ENCODE measurements around the gene HEXIM1. TPM values are rescaled to one million over a fixed set of nuclear protein-coding genes. Genes with fewer than 3 reads are reported as not detected.

Gene HEXIM1, protein sequence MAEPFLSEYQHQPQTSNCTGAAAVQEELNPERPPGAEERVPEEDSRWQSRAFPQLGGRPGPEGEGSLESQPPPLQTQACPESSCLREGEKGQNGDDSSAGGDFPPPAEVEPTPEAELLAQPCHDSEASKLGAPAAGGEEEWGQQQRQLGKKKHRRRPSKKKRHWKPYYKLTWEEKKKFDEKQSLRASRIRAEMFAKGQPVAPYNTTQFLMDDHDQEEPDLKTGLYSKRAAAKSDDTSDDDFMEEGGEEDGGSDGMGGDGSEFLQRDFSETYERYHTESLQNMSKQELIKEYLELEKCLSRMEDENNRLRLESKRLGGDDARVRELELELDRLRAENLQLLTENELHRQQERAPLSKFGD
- total RNA-seq: 15.6 and 19.3 TPM in 2 replicates

DNA sequence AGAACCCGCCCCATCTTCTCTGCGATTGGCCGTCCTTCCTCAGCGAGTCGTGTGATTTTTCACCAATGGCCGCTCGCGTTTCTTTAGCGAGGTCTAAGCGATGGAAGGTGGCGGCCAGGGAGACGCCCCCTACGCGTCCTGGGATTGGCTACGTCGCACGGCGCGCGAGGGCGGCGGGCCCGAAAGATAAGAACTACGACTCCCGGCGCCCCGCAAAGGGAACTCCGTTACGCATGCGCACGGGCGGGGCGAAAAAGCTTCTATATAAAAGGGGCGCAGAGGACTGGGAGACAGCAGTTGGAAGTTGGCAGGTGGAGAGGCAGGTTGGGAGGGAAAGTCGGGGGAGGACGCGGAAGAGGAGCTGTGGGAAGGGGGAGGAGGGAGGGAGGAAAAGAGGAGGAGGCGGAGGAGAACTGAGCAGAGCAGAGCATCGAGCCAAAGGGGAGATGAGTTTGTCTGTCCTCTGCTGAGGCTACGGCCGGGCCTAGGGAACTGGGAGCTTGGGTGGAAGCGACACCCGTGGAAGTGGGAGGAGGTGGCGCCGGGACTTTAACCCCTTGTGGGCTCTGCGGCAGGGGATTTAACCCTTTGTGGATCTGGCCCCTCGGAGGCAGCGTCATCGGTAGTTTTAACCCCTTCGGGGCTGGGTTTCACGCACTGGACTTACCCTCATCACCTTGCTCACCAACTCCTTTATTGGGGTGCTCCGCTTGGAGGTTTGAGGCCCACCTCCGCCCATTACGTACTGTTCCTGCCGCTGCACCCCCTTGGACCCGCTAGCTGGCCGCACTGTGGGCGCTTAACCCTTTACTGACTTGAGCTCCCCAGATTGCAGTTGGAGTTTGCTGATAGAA lies at the start of gene HEXIM1:
Gene HEXIM1, plus strand, starts transcription at position 293 of the 854 bp plus-strand sequence. CDS start 716 bp downstream, outside the sequence.

DNA sequence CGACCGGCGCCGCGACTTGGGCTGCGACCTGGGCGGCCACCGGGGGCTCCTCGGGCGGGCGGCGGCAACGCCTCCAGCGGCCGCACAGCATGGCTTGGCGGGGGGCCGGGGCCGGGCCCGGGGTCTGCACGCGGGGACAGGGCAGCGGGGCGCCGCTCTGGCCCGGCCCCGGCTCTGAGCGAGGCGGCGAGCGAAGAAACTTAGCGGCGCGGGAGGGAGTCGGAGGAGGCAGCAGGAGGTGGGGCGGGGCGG lies 16.0 kb upstream of the HEXIM1 start, which contains the start of gene PLCD3:
Gene PLCD3, minus strand, starts transcription at position 196 of the 252 bp plus-strand sequence. Its CDS starts 105 bp downstream, at position 91.

DNA sequence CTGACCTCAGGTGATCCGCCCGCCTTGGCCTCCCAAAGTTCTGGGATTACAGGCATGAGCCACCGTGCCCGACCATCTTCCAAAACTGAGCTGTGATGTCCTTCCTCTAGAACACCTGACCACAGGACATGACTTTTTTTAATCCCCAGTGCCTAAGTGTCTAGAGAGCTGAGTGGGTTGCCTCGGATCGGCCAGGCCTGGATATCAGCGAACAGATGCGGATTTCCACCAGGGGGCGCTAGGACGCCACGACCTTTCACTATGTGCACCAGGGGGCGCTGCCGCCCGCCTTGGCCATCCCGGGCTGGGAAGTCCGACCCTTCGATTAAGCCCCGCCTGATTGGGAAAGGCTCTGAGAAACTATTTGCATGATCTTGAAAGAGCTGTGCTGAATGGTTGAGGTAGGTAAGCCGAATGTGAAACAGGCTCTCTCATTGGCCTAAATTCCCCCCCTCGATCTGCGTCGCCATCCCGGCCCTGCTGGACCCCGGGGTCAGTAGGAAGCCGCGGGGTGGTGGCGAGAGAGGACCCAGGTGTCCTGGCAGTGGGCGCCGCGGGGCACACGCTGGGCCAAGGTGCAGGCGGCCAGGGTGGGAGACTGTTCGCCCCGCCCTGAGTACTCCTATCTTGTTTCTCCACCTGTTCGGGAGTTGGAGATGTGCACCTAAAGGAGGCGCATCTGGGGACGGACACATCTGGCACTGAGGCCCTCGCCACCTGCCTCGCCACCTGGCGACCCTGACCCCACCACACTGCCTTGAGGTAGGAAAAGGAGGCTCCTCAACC lies 12.9 kb upstream of the HEXIM1 start, which contains the start of gene ACBD4:
Gene ACBD4, plus strand, starts transcription at position 496 of the 786 bp plus-strand sequence. CDS start 458 bp downstream, outside the sequence.

DNA sequence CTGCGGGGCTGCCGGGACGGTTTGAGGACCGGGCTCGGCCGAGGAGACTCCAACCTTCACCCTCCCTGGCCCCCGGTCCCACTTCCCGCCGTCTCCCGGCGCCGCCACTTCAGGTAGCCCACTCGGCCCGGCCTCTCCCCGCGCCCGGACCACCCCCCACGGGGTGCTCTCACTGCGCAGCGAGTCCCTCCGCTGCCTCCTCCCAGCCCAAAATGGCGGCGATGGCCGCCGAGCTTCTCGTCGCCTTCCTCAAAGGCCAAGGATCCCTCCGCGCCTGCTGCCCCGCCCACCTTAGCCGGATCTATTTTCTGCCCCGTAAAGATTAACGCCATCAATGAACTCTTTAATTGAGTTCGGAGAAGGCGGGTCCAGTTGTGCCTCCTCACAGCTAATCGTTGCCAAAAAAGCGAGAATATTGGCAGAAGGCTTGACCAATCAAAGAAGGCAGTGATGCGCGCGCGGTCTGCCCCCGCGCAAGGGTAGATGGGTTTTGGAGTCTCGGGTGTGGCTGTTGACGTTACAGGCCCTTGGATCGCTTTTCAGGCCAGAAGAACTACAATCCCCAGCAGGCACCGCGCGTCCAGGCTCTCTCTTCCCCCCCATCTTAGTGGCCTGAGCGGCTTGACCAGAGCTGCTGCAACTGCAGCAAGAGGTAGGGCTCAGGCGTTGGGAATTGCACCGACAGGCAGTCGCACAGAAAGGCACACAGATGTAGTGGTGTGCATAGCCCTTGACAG lies 13.2 kb downstream of the HEXIM1 start, which contains the start of gene HEXIM2:
Gene HEXIM2, plus strand, starts transcription at position 588 of the 737 bp plus-strand sequence. CDS start 919 bp downstream, outside the sequence.

Other genes with a start within 250 kb of the HEXIM1 start
- 63.1 and 67.2 TPM in 2 replicates for gene EFTUD2, start 249.0 kb upstream of the HEXIM1 start, total RNA-seq
- 0.29 and 0.53 TPM in 2 replicates for gene GFAP, start 233.0 kb upstream of the HEXIM1 start, total RNA-seq
- 11.2 and 12.4 TPM in 2 replicates for gene KIF18B, start 200.7 kb upstream of the HEXIM1 start, total RNA-seq
- 3.2 and 9.0 TPM in 2 replicates for gene C1QL1, start 180.2 kb upstream of the HEXIM1 start, total RNA-seq
- gene DCAKD, start 96.8 kb upstream of the HEXIM1 start, total RNA-seq: 62.4 and 64.0 TPM in 2 replicates
- 113 and 146 TPM in 2 replicates for gene NMT1, start 87.2 kb upstream of the HEXIM1 start, total RNA-seq
- 38.6 and 42.9 TPM in 2 replicates for gene PLCD3, start 16.0 kb upstream of the HEXIM1 start, total RNA-seq
- gene ACBD4, start 12.8 kb upstream of the HEXIM1 start, total RNA-seq: 4.0 and 9.9 TPM in 2 replicates
- gene HEXIM2, start 13.4 kb downstream of the HEXIM1 start, total RNA-seq: 5.7 and 6.6 TPM in 2 replicates
- 2.0 and 9.0 TPM in 2 replicates for gene FMNL1, start 73.4 kb downstream of the HEXIM1 start, total RNA-seq
- not detected in 2 replicates for gene SPATA32, start 113.6 kb downstream of the HEXIM1 start, total RNA-seq
- 8.7 and 11.2 TPM in 2 replicates for gene MAP3K14, start 168.5 kb downstream of the HEXIM1 start, total RNA-seq

All from myometrial cell (primary cell).